Spleen (tissue), 11 donors: Measurements from ENCODE around the gene PITPNC1. TPM values are rescaled to one million over a fixed set of nuclear protein-coding genes. Genes with fewer than 3 reads are reported as not detected.

Experiments used
- DNase-seq: peaks from one replicate; pipeline ENCODE4 v3.0.0-alpha.2; 2020
- H3K27ac ChIP-seq, 8 donors: fragments of 200-600 bp; sonication (generic) in 7 of 8; 1 replicate in 4 of 8; 2 replicates in 4 of 8; pipeline versions ENCODE4 v1.5.0 to v1.8.0; 2016 to 2021; ENCODE audit warnings: inconsistent platforms in 4 of 8, mild to moderate bottlenecking in 4 of 8, moderate library complexity in 1 of 8
- H3K27me3 ChIP-seq, 7 donors: fragments of 200-600 bp; sonication (generic) in 6 of 7; replicated peaks in 1 of 7; 1 replicate in 4 of 7; 2 replicates in 3 of 7; pipeline versions ENCODE4 v1.5.0 to v1.8.0; 2016 to 2021; ENCODE audit warnings: inconsistent platforms in 3 of 7, mild to moderate bottlenecking in 1 of 7
- H3K36me3 ChIP-seq, 6 donors: fragments of 200-600 bp; sonication (generic) in 5 of 6; 1 replicate in 4 of 6; 2 replicates in 2 of 6; pipeline versions ENCODE4 v1.5.0 to v1.8.0; 2016 to 2021; ENCODE audit warnings: inconsistent platforms in 2 of 6
- H3K4me1 ChIP-seq, 6 donors: fragments of 200-600 bp; sonication (generic) in 5 of 6; 1 replicate in 3 of 6; 2 replicates in 3 of 6; pipeline versions ENCODE4 v1.5.0 to v1.8.0; 2016 to 2021; ENCODE audit warnings: inconsistent platforms in 3 of 6
- H3K4me3 ChIP-seq, 8 donors: fragments of 200-600 bp; sonication (generic) in 7 of 8; 1 replicate in 4 of 8; 2 replicates in 4 of 8; pipeline versions ENCODE4 v1.5.0 to v1.8.0; 2016 to 2021; ENCODE audit warnings: inconsistent platforms in 4 of 8, mild to moderate bottlenecking in 4 of 8, moderate library complexity in 2 of 8
- H3K9me3 ChIP-seq, 8 donors: fragments of 200-600 bp; sonication (generic) in 7 of 8; 1 replicate in 4 of 8; 2 replicates in 4 of 8; pipeline versions ENCODE4 v1.5.0 to v1.8.0; 2016 to 2021; ENCODE audit warnings: inconsistent platforms in 4 of 8
- POLR2A ChIP-seq, 3 donors: fragments of 450-650 bp; IDR thresholded peaks; one replicate each; pipeline ENCODE4 v1.5.1; 2017; ENCODE audit warnings: antibody characterized with exemption in 3 of 3, mild to moderate bottlenecking in 1 of 3
- POLR2AphosphoS5 ChIP-seq, 3 donors: sonication (generic); formaldehyde crosslinking; IDR thresholded peaks; one replicate each; pipeline ENCODE4 v1.5.1; 2017; ENCODE audit warnings: antibody characterized with exemption in 3 of 3
- WGBS, 5 donors: extraction: QIAGEN DNeasy Blood & Tissue Kit in 3 of 5; methylation state at CpG; one replicate each; pipeline versions ENCODE4 v1.1.5 to v1.1.7; 2013 to 2018; 5-methylcytosine and 5-hydroxymethylcytosine counted together
- intact Hi-C: fragments of 100-400 bp; cut with DNase I; formaldehyde crosslinking; loops from one replicate; pipeline ENCODE4 v1.15.0; 2023; ENCODE audit warnings: low total_unique reads
- polyA plus RNA-seq, 3 donors: library from polyadenylated mRNA; stranded (reverse); fragments of 200-250 nt; gene quantifications; one replicate each; pipeline ENCODE4 v1.2.1, GENCODE V29; 2013
- total RNA-seq, 7 donors: library from RNA; depleted of rRNA in 3 of 7; stranded (reverse); fragments of >200 nt in 3 of 7; fragmentation: NEBNext Ultra II Directional in 4 of 7; extraction: Animal tissue kit (Norgen Biotek cat#: 25700) in 4 of 7; gene quantifications; one replicate each; pipeline versions ENCODE4 v1.1.0 to v1.2.1, GENCODE V29; 2016 to 2021
- TF ChIP-seq, protein P1 (sequence below), 11 experiments: fragments of 200-600 bp in 7 of 11; fragments of 450-650 bp in 4 of 11; sonication (generic) in 4 of 11; IDR thresholded peaks in 8 of 11; conservative IDR thresholded peaks in 3 of 11; 1 replicate in 7 of 11; 2 replicates in 4 of 11; pipeline versions ENCODE4 v1.4.0 to v1.8.0; 2016 to 2021; ENCODE audit warnings: antibody characterized with exemption in 11 of 11, inconsistent platforms in 4 of 11, mild to moderate bottlenecking in 1 of 11
- donor health status: healthy with polysubstance abuse.
- donor health status: DM: no; HTN: no; CAD: no; lungs with moderate emphysema.
- donor health status: DM: no; HTN: no; CAD: no.
- donor health status: Bipolar disorder and iron deficiency.
- donor health status: healthy.
- donor health status: DM: no; HTN: no; CAD: no.
- donor health status: DM: yes; HTN: yes; CAD: no.

The PITPNC1 gene
- total and polyA plus RNA-seq, 10 donors, result 5.8 to 33.8 (median 18.8) TPM

DNA sequence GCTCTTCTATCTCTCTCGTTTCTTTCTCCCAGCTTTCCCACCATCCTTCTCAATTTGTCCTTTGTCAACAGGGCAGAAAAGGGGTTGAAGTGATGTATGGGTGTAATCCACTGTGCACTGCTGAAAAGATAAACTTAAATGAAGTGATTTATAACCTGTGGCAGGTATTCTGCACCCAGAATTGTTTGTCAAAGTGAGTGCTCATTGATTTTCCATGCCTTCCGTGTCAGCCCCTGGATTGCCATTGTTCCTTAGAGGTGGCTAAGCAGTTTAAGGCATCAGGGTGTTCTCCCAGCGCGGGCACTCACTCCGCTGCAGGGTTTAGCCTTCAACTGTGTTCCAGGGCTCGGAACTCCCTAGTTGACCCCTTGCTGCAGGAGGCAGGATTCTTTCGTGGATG lies 82.9 kb downstream of the PITPNC1 start:
- H3K4me3 ChIP-seq, result no peak overlapping the region
- TF ChIP-seq, protein P1, sequence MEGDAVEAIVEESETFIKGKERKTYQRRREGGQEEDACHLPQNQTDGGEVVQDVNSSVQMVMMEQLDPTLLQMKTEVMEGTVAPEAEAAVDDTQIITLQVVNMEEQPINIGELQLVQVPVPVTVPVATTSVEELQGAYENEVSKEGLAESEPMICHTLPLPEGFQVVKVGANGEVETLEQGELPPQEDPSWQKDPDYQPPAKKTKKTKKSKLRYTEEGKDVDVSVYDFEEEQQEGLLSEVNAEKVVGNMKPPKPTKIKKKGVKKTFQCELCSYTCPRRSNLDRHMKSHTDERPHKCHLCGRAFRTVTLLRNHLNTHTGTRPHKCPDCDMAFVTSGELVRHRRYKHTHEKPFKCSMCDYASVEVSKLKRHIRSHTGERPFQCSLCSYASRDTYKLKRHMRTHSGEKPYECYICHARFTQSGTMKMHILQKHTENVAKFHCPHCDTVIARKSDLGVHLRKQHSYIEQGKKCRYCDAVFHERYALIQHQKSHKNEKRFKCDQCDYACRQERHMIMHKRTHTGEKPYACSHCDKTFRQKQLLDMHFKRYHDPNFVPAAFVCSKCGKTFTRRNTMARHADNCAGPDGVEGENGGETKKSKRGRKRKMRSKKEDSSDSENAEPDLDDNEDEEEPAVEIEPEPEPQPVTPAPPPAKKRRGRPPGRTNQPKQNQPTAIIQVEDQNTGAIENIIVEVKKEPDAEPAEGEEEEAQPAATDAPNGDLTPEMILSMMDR (IDR thresholded peaks at IDR 0.05 in 8 of 11, conservative IDR thresholded peaks at IDR 0.05 in 3 of 11), result no peak
- TF ChIP-seq POLR2A (IDR thresholded peaks at IDR 0.05) (no peak), POLR2AphosphoS5 (IDR thresholded peaks at IDR 0.05) (no peak)
- no peak for DNase-seq
- H3K27ac ChIP-seq, result no peak overlapping the region
- no peaks in the 10 kb centered on the region for H3K36me3 ChIP-seq
- intact Hi-C loops, result no loop called here
- H3K9me3 ChIP-seq, result peaks cover 0 to 18% (median 14%) of the 10 kb centered on the region in 8 donors
- 89 to 94% (median 93%) methylated on average over 7 of the region's 7 CpGs for WGBS, 5 donors
- H3K4me1 ChIP-seq, result peaks cover 0 to 57% (median 10%) of the 10 kb centered on the region in 6 donors
- H3K27me3 ChIP-seq, result no peaks in the 10 kb centered on the region

DNA sequence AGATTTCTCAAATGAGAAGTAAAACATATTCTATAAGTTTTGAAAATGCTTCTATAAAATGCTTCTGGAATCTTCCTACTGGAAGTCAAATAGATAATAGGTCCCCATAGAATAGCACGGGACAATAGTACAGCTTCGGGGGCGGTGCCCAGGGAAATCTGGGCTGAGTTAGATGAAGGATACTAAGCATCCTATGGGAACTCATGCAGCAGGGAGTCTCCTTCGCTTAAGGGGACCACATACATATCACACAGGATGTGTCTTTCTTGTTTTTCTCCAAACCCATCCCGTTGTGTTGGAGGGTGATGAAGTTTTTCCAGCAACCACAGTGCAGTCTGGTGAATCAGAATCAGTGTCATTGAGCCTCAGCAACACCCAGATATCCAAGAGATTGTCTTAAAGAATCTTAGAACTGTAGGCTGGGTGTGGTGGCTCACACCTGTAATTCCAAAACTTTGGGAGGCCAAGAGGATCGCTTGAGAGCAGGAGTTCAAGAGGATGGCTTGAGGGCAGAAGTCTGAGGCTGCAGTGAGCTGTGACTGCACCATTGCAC lies 84.2 kb downstream of the PITPNC1 start:
- WGBS, 5 donors, result 86 to 93% (median 89%) methylated on average over 6 of the region's 6 CpGs
- Histone ChIP-seq H3K27ac (peak overlapping the region in 2 of 8 donors; percentile 19 to 46), H3K9me3 (peaks cover 0 to 18% (median 14%) of the 10 kb centered on the region in 8 donors), H3K4me3 (no peak overlapping the region), H3K27me3 (no peaks in the 10 kb centered on the region), H3K4me1 (peaks cover 0 to 58% (median 6%) of the 10 kb centered on the region in 6 donors), H3K36me3 (no peaks in the 10 kb centered on the region)
- no peak for DNase-seq
- intact Hi-C loops, result no loop called here
- TF ChIP-seq, protein P1 (IDR thresholded peaks at IDR 0.05 in 8 of 11, conservative IDR thresholded peaks at IDR 0.05 in 3 of 11), result no peak
- TF ChIP-seq POLR2AphosphoS5 (IDR thresholded peaks at IDR 0.05), result no peak
- TF ChIP-seq POLR2A (IDR thresholded peaks at IDR 0.05), result no peak

DNA sequence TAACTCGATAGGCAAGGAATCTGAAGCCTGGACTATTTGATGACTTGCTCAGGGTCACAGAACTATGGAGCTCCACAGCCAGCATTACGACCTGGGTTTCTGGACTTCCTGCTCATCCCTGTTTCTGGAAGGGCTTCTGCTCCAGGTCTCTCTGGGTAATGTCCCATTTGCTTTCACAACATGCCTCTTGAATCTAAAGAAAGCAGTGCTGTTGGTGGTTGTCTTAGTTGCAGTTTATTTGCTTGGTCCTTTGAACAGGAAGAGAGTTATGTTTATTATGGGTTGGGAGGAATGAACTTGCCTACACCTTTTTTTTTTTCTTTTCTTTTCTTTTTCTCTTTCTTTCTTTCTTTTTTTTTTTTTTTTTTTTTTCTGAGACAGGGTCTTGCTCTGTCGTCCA lies 84.8 kb downstream of the PITPNC1 start:
- H3K4me1 ChIP-seq, result peaks cover 0 to 58% (median 6%) of the 10 kb centered on the region in 6 donors
- DNase-seq, result no peak
- H3K36me3 ChIP-seq, result no peaks in the 10 kb centered on the region
- 80 to 86% (median 84%) methylated on average over 3 of the region's 3 CpGs for WGBS, 5 donors
- no peak for TF ChIP-seq POLR2A (IDR thresholded peaks at IDR 0.05)
- TF ChIP-seq, protein P1 (IDR thresholded peaks at IDR 0.05 in 8 of 11, conservative IDR thresholded peaks at IDR 0.05 in 3 of 11), result no peak
- TF ChIP-seq POLR2AphosphoS5 (IDR thresholded peaks at IDR 0.05), result no peak
- H3K4me3 ChIP-seq, result no peak overlapping the region
- H3K9me3 ChIP-seq, result peaks cover 0 to 18% (median 14%) of the 10 kb centered on the region in 8 donors
- H3K27ac ChIP-seq, result peak overlapping the region in 2 of 8 donors; percentile 19 to 46
- H3K27me3 ChIP-seq, result no peaks in the 10 kb centered on the region
- intact Hi-C loops, result no loop called here

DNA sequence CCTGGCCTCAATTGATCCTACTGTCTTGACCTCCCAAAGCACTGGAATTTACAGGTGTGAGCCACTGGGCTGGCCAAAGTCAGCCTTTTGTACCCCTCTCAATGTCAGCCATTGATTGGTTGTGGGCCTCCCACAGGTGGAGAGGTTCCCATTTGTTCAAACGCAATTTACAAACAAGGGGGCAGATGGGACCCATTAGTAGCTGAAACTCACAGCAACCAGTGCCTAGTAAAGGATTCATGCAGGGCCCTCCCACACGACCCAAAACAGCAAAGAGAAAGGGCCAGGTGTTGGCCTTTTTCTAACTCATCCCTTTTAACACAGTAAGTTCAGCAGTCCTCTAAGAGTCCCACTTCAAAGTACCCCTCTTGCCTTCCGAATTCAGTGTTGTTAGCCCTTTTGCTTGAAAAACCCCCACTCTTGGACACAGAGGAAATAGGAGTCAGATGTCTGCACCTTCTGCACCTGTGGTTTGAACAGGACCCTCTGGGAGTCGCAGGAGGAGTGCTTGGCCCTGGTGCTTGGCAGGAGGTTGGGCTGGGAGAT lies 89.2 kb downstream of the PITPNC1 start:
- TF ChIP-seq POLR2A (IDR thresholded peaks at IDR 0.05), result no peak
- TF ChIP-seq, protein P1 (IDR thresholded peaks at IDR 0.05 in 8 of 11, conservative IDR thresholded peaks at IDR 0.05 in 3 of 11), result no peak
- no peak for TF ChIP-seq POLR2AphosphoS5 (IDR thresholded peaks at IDR 0.05)
- no peak overlapping the region for H3K4me3 ChIP-seq
- peaks cover 0 to 4% (median 0%) of the 10 kb centered on the region in 8 donors for H3K9me3 ChIP-seq
- no peaks in the 10 kb centered on the region for H3K36me3 ChIP-seq
- 62 to 86% (median 76%) methylated on average over 4 of the region's 4 CpGs for whole genome bisulfite sequencing, 5 donors
- H3K4me1 ChIP-seq, result peaks cover 3 to 84% (median 25%) of the 10 kb centered on the region in 6 donors
- no peak overlapping the region for H3K27ac ChIP-seq
- H3K27me3 ChIP-seq, result no peaks in the 10 kb centered on the region
- DNase-seq, result no peak
- intact Hi-C loops, result no loop called here
